Thyroid gland (tissue), 4 donors: ENCODE data around the gene MTHFR. TPM values are rescaled to one million over a fixed set of nuclear protein-coding genes. Genes with fewer than 3 reads are reported as not detected.

Experiments
- DNase-seq, 2 donors: peaks; one replicate each; pipeline ENCODE4 v3.0.0-alpha.2; 2019
- H3K27ac ChIP-seq, 3 donors: fragments of 200-600 bp; sonication (generic); 1 replicate in 2 of 3; 2 replicates in 1 of 3; pipeline ENCODE4 v1.5.1; 2016 to 2019; ENCODE audit warnings: mild to moderate bottlenecking in 1 of 3, moderate library complexity in 1 of 3
- H3K27me3 ChIP-seq: fragments of 200-600 bp; sonication (generic); one replicate; pipeline ENCODE4 v1.5.1; 2019
- H3K36me3 ChIP-seq, 2 donors: fragments of 200-600 bp; sonication (generic); one replicate each; pipeline ENCODE4 v1.5.1; 2016 to 2019
- H3K4me1 ChIP-seq, 2 donors: fragments of 200-600 bp; sonication (generic); one replicate each; pipeline ENCODE4 v1.5.1; 2017 to 2019
- H3K4me3 ChIP-seq, 3 donors: fragments of 200-600 bp; sonication (generic); replicated peaks in 1 of 3; 1 replicate in 2 of 3; 2 replicates in 1 of 3; pipeline ENCODE4 v1.5.1; 2016; ENCODE audit warnings: mild to moderate bottlenecking in 1 of 3
- H3K9me3 ChIP-seq: fragments of 200-600 bp; sonication (generic); one replicate; pipeline ENCODE4 v1.5.1; 2017
- CTCF ChIP-seq, 6 experiments: fragments of 200-600 bp in 3 of 6; fragments of 450-650 bp in 3 of 6; sonication (generic) in 3 of 6; IDR thresholded peaks; one replicate each; pipeline ENCODE4 v1.5.1; 2016 to 2019; ENCODE audit warnings: antibody characterized with exemption in 6 of 6, mild to moderate bottlenecking in 2 of 6, inconsistent platforms in 1 of 6, moderate library complexity in 1 of 6
- POLR2A ChIP-seq, 2 donors: fragments of 450-650 bp; IDR thresholded peaks; one replicate each; pipeline ENCODE4 v1.6.1; 2017; ENCODE audit warnings: antibody characterized with exemption in 2 of 2, mild to moderate bottlenecking in 2 of 2, moderate library complexity in 1 of 2
- WGBS, 2 donors: methylation state at CpG; one replicate each; pipeline ENCODE4 v1.1.5; 2017; 5-methylcytosine and 5-hydroxymethylcytosine counted together
- intact Hi-C: fragments of 100-400 bp; cut with DNase I; formaldehyde crosslinking; loops from one replicate; pipeline ENCODE4 v1.15.1; 2023
- total RNA-seq, 4 donors: library from RNA; depleted of rRNA; stranded (reverse); fragments of >200 nt; gene quantifications; one replicate each; pipeline ENCODE4 v1.2.3, GENCODE V29; 2016

The MTHFR gene
- total RNA-seq, 4 donors from 2014 or later = 52.8 to 96.9 (median 65.6) TPM

DNA sequence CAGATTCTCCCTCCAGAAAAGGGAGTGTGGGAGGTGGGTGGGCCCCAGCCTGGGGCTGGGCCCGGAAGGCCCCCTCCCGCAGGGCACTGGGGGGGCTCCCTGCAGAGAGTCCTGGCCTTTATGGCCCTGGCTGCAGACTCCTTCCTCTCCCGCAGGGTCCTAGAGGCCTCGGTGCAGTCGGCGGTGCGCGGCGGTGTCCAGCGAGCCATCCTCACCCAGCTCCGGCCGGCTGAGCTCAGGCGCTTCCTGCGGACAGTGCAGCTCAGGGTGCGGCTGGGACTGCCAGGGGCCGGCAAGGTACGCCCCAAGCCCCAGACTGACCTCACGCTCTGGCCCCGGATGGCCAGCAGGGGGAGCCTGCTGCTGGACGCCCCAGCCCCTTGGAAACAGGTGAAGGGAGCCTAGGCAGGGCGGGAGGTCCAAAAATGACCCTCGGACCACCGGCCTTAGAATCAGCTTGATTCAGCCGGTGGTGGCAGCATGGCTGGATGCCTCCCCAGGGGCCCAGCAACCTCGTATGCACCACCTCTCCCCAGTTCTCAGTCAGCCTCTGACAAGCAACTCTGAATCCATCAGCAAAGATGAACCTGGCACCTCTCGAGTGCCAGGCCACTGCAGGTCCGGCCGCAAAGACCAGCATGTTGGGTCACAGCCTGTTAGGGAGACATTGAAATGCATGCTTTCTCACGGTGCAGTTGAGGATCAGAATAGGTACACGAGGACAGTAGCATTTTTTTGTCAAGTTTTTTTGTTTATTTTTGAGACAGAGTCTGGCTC is 20.6 kb downstream of the MTHFR start:
- H3K27me3 ChIP-seq = no peaks in the 10 kb centered on the region
- WGBS, 2 donors = 0 to 25% methylated on average over 2 to 8 of the region's 30 CpGs

GRCh38 chr1:11784256-11784992 is 21.3 kb downstream of the MTHFR start:
- no peak for TF ChIP-seq POLR2A (IDR thresholded peaks at IDR 0.05)
- TF ChIP-seq CTCF (IDR thresholded peaks at IDR 0.05) = no peak
- Histone ChIP-seq H3K4me1 (peaks cover 43 to 54% of the 10 kb centered on the region in 2 donors), H3K27me3 (no peaks in the 10 kb centered on the region), H3K4me3 (no peak overlapping the region), H3K9me3 (no peaks in the 10 kb centered on the region), H3K27ac (peak overlapping the region in 2 of 3 donors; percentile 5 to 97), H3K36me3 (no peaks in the 10 kb centered on the region)
- WGBS, 2 donors = 46 to 76% methylated on average over 5 to 10 of the region's 21 CpGs
- no peak for DNase-seq
- intact Hi-C loops = no loop called here

More for the DNA sequence above, 20.6 kb downstream of the MTHFR start:
- H3K4me1 ChIP-seq = peaks cover 51 to 61% of the 10 kb centered on the region in 2 donors
- intact Hi-C loops = no loop called here
- no peaks in the 10 kb centered on the region for H3K9me3 ChIP-seq
- H3K27ac ChIP-seq = peak overlapping the region; percentile 5 to 97 (median 14)
- H3K4me3 ChIP-seq = no peak overlapping the region
- peak; percentile 76 for DNase-seq
- H3K36me3 ChIP-seq = peaks cover 0 to 2% of the 10 kb centered on the region in 2 donors
- peak; percentile 36 to 81 (median 72) for TF ChIP-seq CTCF (IDR thresholded peaks at IDR 0.05)
- peak in 1 of 2 donors; percentile 12 for TF ChIP-seq POLR2A (IDR thresholded peaks at IDR 0.05)

DNA sequence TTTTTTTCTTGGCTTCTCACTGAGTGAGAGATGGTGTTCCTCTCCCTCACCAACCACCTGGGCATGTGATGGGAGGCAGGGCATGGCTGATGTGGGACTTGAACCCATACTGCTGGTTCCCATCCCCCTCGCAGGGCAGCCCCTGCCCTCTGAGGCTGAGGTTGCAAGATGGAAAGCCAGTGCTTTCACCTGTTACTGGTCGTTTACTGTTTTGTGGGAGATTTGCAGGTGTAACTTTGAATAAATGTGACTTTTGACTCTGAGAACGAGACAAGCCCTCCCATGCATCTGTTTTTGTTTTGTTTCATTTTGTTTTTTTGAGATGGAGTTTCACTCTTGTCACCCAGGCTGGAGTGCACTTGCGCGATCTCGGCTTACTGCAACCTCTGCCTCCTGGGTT is 22.2 kb downstream of the MTHFR start:
- no peaks in the 10 kb centered on the region for H3K36me3 ChIP-seq
- no peaks in the 10 kb centered on the region for H3K9me3 ChIP-seq
- no peak overlapping the region for H3K27ac ChIP-seq
- DNase-seq = no peak
- H3K4me3 ChIP-seq = no peak overlapping the region
- no peak for TF ChIP-seq POLR2A (IDR thresholded peaks at IDR 0.05)
- TF ChIP-seq CTCF (IDR thresholded peaks at IDR 0.05) = no peak
- WGBS, 2 donors = 96% methylated on average over 6 of the region's 6 CpGs
- intact Hi-C loops = no loop called here
- H3K27me3 ChIP-seq = no peaks in the 10 kb centered on the region
- H3K4me1 ChIP-seq = peaks cover 35 to 45% of the 10 kb centered on the region in 2 donors

DNA sequence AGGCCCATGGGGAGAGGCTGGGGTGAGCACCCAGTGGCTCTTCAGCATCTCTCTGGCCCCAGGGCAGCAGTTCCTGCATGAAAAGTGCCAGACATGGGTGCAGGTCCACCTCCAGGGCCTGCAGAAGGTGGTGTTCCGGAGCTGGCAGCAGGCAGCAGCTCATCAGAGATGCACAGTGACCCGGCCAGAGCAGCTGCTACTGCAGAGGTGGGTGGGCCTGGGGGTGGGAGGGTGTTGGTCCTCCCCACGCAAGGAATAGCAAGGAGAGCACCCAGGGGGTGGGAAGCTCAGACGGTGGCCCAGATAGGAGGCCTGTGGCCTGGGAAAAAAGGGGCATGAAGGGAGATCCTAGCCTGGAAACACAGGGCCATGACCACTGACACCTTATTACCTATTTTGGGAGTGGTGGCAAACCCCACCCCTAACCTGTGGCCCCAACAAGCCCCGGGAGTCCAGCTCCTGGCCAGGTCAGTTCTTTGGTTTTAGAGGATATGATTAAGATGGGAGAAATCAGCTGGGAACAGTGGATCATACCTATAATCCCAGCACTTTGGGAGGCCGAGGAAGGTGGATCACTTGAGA is 23.5 kb downstream of the MTHFR start:
- no peaks in the 10 kb centered on the region for H3K36me3 ChIP-seq
- no peaks in the 10 kb centered on the region for H3K9me3 ChIP-seq
- 88 to 94% methylated on average over 5 to 6 of the region's 6 CpGs for WGBS, 2 donors
- no peak for TF ChIP-seq POLR2A (IDR thresholded peaks at IDR 0.05)
- TF ChIP-seq CTCF (IDR thresholded peaks at IDR 0.05) = no peak
- H3K4me3 ChIP-seq = no peak overlapping the region
- no peaks in the 10 kb centered on the region for H3K27me3 ChIP-seq
- no peak overlapping the region for H3K27ac ChIP-seq
- intact Hi-C loops = no loop called here
- DNase-seq = no peak
- peaks cover 22 to 32% of the 10 kb centered on the region in 2 donors for H3K4me1 ChIP-seq
